OCI-LY3 (cell line): Measurements from ENCODE around the gene ERICH4.

ENCODE experiments used
- CTCF ChIP-seq: fragments of 200-600, 300-600 bp; sonication (generic); IDR thresholded peaks from 2 replicates; pipeline ENCODE4 v1.5.1; 2014; ENCODE audit warnings: antibody characterized with exemption, low read length, low read depth
- EZH2phosphoT487 ChIP-seq: fragments of 200-600 bp; shearing (Covaris generic); IDR thresholded peaks from 2 replicates; pipeline ENCODE4 v1.6.1; 2018; ENCODE audit warnings: antibody characterized with exemption, mixed run types, low read depth

- TF ChIP-seq CTCF (no peak), EZH2phosphoT487 (no peak)
Measured at GRCh38 chr19:41443813-41444455, 978 bp downstream of the ERICH4 start.
